ENCODE data around the gene KLHL6. TPM values are rescaled to one million over a fixed set of nuclear protein-coding genes. Genes with fewer than 3 reads are reported as not detected.

The KLHL6 gene
- total and polyA plus RNA-seq, 7 donors: under 0.01 to 10.3 (median 1.1) TPM

DNA sequence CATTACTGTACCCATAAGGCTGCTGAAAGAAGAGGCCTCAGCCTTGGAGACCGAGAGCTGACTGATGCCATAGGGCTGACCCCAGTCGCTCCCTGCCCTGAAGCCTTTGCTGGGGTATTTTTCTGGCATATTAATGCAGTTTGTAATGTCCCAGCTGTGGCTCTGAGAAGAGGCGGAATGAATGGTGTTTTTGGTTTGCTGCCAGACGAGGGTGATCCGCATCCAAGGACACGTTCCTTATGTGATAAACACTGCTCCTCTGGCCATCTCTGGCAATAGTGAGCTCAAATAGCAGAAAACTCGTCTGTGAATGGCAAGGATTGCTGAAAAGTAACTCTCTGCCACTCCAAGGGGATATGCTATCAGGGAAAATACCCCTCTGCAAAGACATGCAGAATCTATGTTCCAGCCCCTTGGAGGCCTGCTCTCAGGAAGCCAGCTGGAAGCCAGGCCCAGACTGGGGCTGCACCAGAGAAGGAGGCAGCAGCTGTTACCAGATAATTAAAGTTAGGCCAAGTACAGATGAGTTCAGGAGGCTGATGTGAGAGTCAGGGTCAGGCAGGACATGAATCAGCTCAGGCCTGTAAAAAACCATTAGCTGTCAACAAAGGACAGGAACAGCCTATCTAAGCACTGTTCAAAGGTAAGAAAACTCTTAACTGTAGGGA is 28.9 kb upstream of the KLHL6 start:
- Histone ChIP-seq H3K27me3 (no peaks in the 10 kb centered on the region), H3K4me3 (no peak overlapping the region), H3K36me3 (no peaks in the 10 kb centered on the region), H3K4me1 (peaks cover 0 to 34% (median 23%) of the 10 kb centered on the region in 4 donors), H3K9me3 (no peaks in the 10 kb centered on the region), H3K27ac (peak overlapping the region; percentile 59 to 77 (median 70))
- peak; percentile 82 for DNase-seq
- TF ChIP-seq POLR2AphosphoS5 (IDR thresholded peaks at IDR 0.05) (peak in 2 of 4 donors; percentile 32 to 45), POLR2A (IDR thresholded peaks at IDR 0.05) (no peak)
- TF ChIP-seq, protein P1, sequence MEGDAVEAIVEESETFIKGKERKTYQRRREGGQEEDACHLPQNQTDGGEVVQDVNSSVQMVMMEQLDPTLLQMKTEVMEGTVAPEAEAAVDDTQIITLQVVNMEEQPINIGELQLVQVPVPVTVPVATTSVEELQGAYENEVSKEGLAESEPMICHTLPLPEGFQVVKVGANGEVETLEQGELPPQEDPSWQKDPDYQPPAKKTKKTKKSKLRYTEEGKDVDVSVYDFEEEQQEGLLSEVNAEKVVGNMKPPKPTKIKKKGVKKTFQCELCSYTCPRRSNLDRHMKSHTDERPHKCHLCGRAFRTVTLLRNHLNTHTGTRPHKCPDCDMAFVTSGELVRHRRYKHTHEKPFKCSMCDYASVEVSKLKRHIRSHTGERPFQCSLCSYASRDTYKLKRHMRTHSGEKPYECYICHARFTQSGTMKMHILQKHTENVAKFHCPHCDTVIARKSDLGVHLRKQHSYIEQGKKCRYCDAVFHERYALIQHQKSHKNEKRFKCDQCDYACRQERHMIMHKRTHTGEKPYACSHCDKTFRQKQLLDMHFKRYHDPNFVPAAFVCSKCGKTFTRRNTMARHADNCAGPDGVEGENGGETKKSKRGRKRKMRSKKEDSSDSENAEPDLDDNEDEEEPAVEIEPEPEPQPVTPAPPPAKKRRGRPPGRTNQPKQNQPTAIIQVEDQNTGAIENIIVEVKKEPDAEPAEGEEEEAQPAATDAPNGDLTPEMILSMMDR (IDR thresholded peaks at IDR 0.05): no peak
- intact Hi-C loops (cut with DNase I): loop anchor here (5.0 kb wide), 1 partner anchor 53 kb away; the partner anchor contains the start of gene KLHL24
- WGBS, 2 donors: 74 to 79% methylated on average over 7 of the region's 7 CpGs

DNA sequence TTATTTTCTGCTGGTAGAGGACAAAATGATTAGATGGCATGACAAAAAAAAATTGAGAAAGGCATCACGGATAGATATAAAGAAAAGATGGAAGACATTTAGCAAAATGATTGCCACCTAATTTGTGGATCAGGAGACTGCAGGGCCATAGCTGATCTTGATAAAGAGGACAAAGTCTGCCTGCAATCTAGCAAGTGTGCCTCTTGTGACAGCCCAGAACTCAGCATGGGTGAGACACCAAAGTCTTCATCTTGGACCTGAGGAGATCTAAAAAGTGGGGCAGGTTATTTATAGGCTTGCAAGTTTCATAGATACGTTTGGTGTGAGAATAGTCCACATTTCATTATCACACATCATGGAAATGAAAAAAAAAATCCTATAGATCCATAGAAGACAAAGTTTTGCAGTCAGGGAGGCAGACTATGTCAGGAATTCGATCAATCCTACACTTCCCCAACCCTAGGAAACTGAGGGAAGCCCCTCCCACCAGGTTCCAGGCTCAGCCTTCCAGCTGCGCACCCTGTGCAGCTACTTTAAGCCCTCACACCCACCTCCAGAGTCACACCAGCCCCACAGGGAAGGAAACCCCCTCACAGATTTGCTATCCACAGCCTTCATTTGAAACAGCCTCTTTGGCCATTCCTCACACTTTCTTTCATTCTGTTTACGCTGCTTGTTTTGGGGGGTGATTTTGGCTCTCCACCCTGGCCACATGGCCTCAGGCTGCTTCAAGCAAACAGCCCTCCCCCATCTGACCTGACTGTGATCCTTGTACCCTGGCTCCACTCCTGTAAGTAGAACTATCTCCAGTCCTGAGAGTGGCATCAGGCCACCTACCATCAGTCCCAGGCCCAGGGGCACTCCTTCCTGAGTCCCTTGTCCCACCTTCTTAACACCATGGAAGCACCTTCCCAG is 28.1 kb upstream of the KLHL6 start:
- Histone ChIP-seq H3K36me3 (no peaks in the 10 kb centered on the region), H3K9me3 (no peaks in the 10 kb centered on the region), H3K27ac (peak overlapping the region; percentile 59 to 77 (median 70)), H3K27me3 (no peaks in the 10 kb centered on the region), H3K4me1 (peaks cover 0 to 34% (median 23%) of the 10 kb centered on the region in 4 donors), H3K4me3 (no peak overlapping the region)
- 58 to 71% methylated on average over 5 of the region's 5 CpGs for WGBS, 2 donors
- no peak for DNase-seq
- intact Hi-C loops (cut with DNase I): loop anchor here (5.0 kb wide), 1 partner anchor 54 kb away; the partner anchor contains the start of gene KLHL24
- TF ChIP-seq, protein P1 (IDR thresholded peaks at IDR 0.05): no peak

DNA sequence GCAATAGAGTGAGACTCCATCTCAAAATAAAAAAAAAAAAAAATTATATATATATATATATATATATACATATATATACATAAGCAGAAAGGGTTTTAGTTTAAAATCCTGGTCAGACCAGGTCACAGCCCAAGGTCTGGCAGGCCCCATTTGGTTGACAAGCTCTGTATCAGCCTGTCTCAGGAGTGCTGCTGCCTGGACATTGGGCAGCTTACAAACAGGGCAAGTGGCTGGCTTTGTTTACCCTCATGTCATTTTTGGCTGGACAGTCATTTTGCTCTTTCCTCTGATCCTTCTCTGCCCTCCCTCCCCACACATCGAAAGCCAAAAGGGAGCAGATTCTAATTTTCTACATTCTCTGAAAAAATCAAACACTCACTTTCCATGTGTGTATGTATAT is 26.7 kb upstream of the KLHL6 start:
- TF ChIP-seq EP300 (IDR thresholded peaks at IDR 0.05) (no peak), POLR2AphosphoS5 (IDR thresholded peaks at IDR 0.05) (no peak), POLR2A (IDR thresholded peaks at IDR 0.05) (no peak)
- TF ChIP-seq, protein P1 (IDR thresholded peaks at IDR 0.05): no peak
- H3K27me3 ChIP-seq: no peaks in the 10 kb centered on the region
- DNase-seq: no peak
- no peaks in the 10 kb centered on the region for H3K36me3 ChIP-seq
- H3K4me3 ChIP-seq: no peak overlapping the region
- WGBS, 2 donors: 91 to 95% methylated on average over 1 of the region's 1 CpG
- no peaks in the 10 kb centered on the region for H3K9me3 ChIP-seq
- no peak overlapping the region for H3K27ac ChIP-seq
- intact Hi-C loops (cut with DNase I): loop anchor here (5.0 kb wide), 1 partner anchor 55 kb away; the partner anchor contains the start of gene KLHL24
- peaks cover 0 to 34% (median 23%) of the 10 kb centered on the region in 4 donors for H3K4me1 ChIP-seq

DNA sequence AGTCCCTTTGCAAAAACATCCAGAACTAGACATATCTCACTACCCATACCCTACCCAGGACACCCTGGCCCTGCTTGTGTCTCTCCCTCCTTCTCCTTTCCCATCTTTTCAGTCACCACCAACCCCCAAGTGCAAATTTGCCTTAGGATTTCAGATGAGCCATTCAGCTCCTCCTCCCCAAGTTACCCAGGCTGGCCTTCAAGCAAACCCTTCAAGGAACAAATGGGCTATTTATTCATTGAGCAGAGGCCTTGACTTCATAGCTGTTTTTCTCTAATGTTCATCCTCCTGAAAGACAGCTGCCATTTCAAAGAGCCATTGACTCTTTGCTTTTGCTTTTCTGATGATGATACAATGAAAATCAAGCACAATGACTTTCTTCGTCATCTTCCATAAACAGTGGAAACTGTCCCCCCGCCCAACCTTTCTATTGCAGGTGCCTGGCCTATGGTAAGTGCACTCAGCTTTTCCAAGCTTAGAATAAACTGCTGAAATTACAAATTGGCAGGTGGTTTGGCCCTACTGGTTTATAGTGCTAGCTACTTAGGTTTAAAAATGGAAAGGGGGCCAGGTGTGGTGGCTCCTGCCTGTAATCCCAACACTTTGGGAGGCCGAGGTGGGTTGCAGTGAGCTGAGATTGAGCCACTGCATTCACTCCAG is 26.1 kb upstream of the KLHL6 start:
- no peaks in the 10 kb centered on the region for H3K27me3 ChIP-seq
- WGBS, 2 donors: 91 to 97% methylated on average over 3 of the region's 3 CpGs
- H3K27ac ChIP-seq: no peak overlapping the region
- no peak overlapping the region for H3K4me3 ChIP-seq
- H3K4me1 ChIP-seq: peaks cover 0 to 36% (median 27%) of the 10 kb centered on the region in 4 donors
- H3K9me3 ChIP-seq: no peaks in the 10 kb centered on the region
- H3K36me3 ChIP-seq: no peaks in the 10 kb centered on the region
- TF ChIP-seq POLR2AphosphoS5 (IDR thresholded peaks at IDR 0.05) (no peak), EP300 (IDR thresholded peaks at IDR 0.05) (no peak), POLR2A (IDR thresholded peaks at IDR 0.05) (no peak)
- TF ChIP-seq, protein P1 (IDR thresholded peaks at IDR 0.05): no peak
- intact Hi-C loops (cut with DNase I): loop anchor here (5.0 kb wide), 1 partner anchor 56 kb away; the partner anchor contains the start of gene KLHL24
- no peak for DNase-seq

All from sigmoid colon (tissue), 7 donors.